BLaER1 treated with 17β-estradiol and CSF1 and Interleukin-3, amounts not matched to agents 10 nM and 100 nM (cell line): ENCODE data around the gene MAD1L1.
A peak's percentile ranks its signal among the peaks of the same experiment; 100 is the strongest.

ENCODE experiments used
- H3K27ac ChIP-seq, 11 experiments: shearing (Covaris generic); formaldehyde crosslinking; 2 replicates each; pipeline ENCODE4 v1.8.1; 2022
- H3K27me3 ChIP-seq, 11 experiments: shearing (Covaris generic); formaldehyde crosslinking; 2 replicates each; pipeline ENCODE4 v1.8.1; 2022
- H3K36me3 ChIP-seq, 11 experiments: shearing (Covaris generic); formaldehyde crosslinking; 2 replicates each; pipeline ENCODE4 v1.8.1; 2022
- H3K4me1 ChIP-seq, 10 experiments: shearing (Covaris generic); formaldehyde crosslinking; 2 replicates each; pipeline ENCODE4 v1.8.1; 2022
- H3K4me2 ChIP-seq, 11 experiments: shearing (Covaris generic); formaldehyde crosslinking; 2 replicates each; pipeline ENCODE4 v1.8.1; 2022
- H3K4me3 ChIP-seq, 10 experiments: shearing (Covaris generic); formaldehyde crosslinking; 2 replicates each; pipeline ENCODE4 v1.8.1; 2022
- H3K9ac ChIP-seq, 11 experiments: shearing (Covaris generic); formaldehyde crosslinking; 2 replicates each; pipeline ENCODE4 v1.8.1; 2022
- H3K9me3 ChIP-seq, 11 experiments: shearing (Covaris generic); formaldehyde crosslinking; replicated peaks in 1 of 11; 2 replicates each; pipeline ENCODE4 v1.8.1; 2022
- H4K20me1 ChIP-seq, 11 experiments: shearing (Covaris generic); formaldehyde crosslinking; 2 replicates each; pipeline ENCODE4 v1.8.1; 2022
- Cebpa-rat ChIP-seq, 11 experiments: shearing (Covaris generic); IDR thresholded peaks; 2 replicates each; pipeline ENCODE4 v1.8.1; 2022

MAD1L1 gene

GRCh38 chr7:1915956-1916600, 316.7 kb downstream of the MAD1L1 start:
- Histone ChIP-seq H4K20me1 (peaks cover 94 to 100% (median 98%) of the 10 kb centered on the region in 11 experiments), H3K9me3 (no peaks in the 10 kb centered on the region), H3K4me3 (no peak overlapping the region), H3K4me1 (peaks cover 66 to 86% (median 79%) of the 10 kb centered on the region in 10 experiments), H3K27me3 (peaks cover 0 to 8% (median 0%) of the 10 kb centered on the region in 11 experiments; a peak in 1 of 22 replicates), H3K36me3 (peaks cover 0 to 38% (median 6%) of the 10 kb centered on the region in 11 experiments; a peak in 8 of 22 replicates), H3K27ac (no peak overlapping the region), H3K4me2 (peak overlapping the region in 6 of 11 experiments; percentile 10 to 75 (median 48); a peak in 11 of 22 replicates), H3K9ac (no peak overlapping the region)
- TF ChIP-seq Cebpa-rat (IDR thresholded peaks at IDR 0.05), result no peak

DNA sequence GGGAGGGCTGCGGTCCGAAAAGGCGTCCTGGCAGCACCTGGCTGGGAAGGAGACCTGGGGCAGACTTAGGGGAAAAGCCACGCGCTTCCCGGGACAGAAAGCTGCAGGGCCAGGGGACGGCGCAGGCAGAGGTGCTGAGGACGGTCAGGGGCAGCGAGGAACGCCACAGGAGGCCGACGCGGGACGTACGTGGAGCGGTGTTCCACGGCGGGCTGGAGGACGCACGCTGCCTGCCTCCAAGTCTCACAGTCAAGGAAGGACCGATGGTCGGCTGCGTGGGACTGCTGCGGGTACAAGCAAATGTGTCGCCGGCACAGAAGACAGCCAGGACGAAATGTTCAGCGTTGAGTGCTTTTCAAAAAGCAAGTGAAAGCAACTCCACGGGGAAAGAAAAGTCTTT, 317.4 kb downstream of the MAD1L1 start:
- no peak overlapping the region for H3K27ac ChIP-seq
- H3K4me1 ChIP-seq, result peaks cover 58 to 80% (median 72%) of the 10 kb centered on the region in 10 experiments
- H3K9me3 ChIP-seq, result no peaks in the 10 kb centered on the region
- no peak for TF ChIP-seq Cebpa-rat (IDR thresholded peaks at IDR 0.05)
- no peak overlapping the region for H3K4me3 ChIP-seq
- peaks cover 0 to 38% (median 6%) of the 10 kb centered on the region in 11 experiments; a peak in 10 of 22 replicates for H3K36me3 ChIP-seq
- H3K4me2 ChIP-seq, result peak overlapping the region in 2 of 11 experiments; percentile 76 to 93; a peak in 6 of 22 replicates
- H4K20me1 ChIP-seq, result peaks cover 96 to 100% (median 99%) of the 10 kb centered on the region in 11 experiments
- H3K27me3 ChIP-seq, result 0 out of 22 replicates have a peak, but pooled peaks cover 0 to 8% (median 0%) of the 10 kb centered on the region in 11 experiments
- no peak overlapping the region for H3K9ac ChIP-seq

- peaks cover 0 to 38% (median 8%) of the 10 kb centered on the region in 11 experiments; a peak in 10 of 22 replicates for H3K36me3 ChIP-seq
- peaks cover 97 to 100% (median 100%) of the 10 kb centered on the region in 11 experiments for H4K20me1 ChIP-seq
- TF ChIP-seq Cebpa-rat (IDR thresholded peaks at IDR 0.05), result no peak
- peak overlapping the region in 4 of 11 experiments; percentile 10 to 56 (median 38); a peak in 2 of 22 replicates for H3K9ac ChIP-seq
- H3K27ac ChIP-seq, result no peak overlapping the region
- H3K27me3 ChIP-seq, result 0 out of 22 replicates have a peak, but pooled peaks cover 0 to 8% (median 0%) of the 10 kb centered on the region in 11 experiments
- peak overlapping the region; percentile 66 to 93 (median 86); a peak in 15 of 22 replicates for H3K4me2 ChIP-seq
- H3K4me3 ChIP-seq, result no peak overlapping the region
- H3K9me3 ChIP-seq, result no peaks in the 10 kb centered on the region
- H3K4me1 ChIP-seq, result peaks cover 53 to 74% (median 66%) of the 10 kb centered on the region in 10 experiments
Observed at GRCh38 chr7:1914743-1915142, 318.0 kb downstream of the MAD1L1 start.

GRCh38 chr7:1914321-1914720, 318.4 kb downstream of the MAD1L1 start:
- no peak overlapping the region for H3K27ac ChIP-seq
- 0 out of 22 replicates have a peak, but pooled peaks cover 0 to 8% (median 0%) of the 10 kb centered on the region in 11 experiments for H3K27me3 ChIP-seq
- H3K4me1 ChIP-seq, result peaks cover 48 to 70% (median 62%) of the 10 kb centered on the region in 10 experiments
- no peak overlapping the region; a peak in 2 of 20 replicates for H3K4me3 ChIP-seq
- peak overlapping the region; percentile 66 to 93 (median 86) for H3K4me2 ChIP-seq
- peak overlapping the region in 8 of 11 experiments; percentile 5 to 56 (median 32); a peak in 7 of 22 replicates for H3K9ac ChIP-seq
- no peaks in the 10 kb centered on the region for H3K9me3 ChIP-seq
- peaks cover 0 to 43% (median 11%) of the 10 kb centered on the region in 11 experiments; a peak in 10 of 22 replicates for H3K36me3 ChIP-seq
- TF ChIP-seq Cebpa-rat (IDR thresholded peaks at IDR 0.05), result no peak
- peaks cover 97 to 100% (median 100%) of the 10 kb centered on the region in 11 experiments for H4K20me1 ChIP-seq

DNA sequence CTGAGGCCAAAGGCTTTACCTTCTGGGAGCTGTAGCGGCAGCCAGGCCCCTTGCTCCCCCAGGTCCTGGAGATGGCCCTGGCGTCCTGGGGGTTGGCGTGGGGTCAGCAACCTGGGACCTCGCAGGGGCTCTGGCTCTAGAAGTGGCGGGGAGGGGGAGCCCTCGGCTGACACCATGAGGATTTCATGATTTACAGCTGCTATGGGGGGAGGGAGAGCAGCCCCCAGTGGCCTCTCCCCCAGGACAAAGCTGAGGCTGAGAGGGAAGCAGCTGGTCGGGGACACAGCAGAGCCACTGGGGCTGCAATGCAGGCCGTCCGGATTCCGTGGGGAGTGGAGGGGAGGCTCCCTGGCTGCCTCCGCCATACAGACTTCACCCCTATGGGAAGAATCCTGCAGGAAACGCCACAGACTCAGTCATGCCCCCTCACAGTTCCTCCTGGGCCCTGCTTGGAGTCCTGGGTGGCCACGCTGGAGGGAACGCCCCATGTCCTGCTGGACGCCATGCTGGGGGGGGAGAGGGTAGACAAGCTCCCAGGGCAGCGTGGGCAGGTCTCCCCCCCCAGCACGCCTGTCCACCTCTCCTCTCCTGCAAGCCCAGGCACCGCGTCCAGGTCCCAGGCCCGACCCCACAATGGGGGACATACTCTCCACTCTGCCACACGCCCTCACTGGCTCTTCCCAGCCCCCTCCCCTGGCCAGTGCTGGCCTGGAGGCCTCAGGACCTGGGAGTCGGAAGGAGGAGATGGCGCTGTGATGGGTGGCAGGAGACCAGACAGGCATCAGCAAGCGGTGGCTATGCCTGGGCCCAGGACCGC, 319.1 kb downstream of the MAD1L1 start:
- Histone ChIP-seq H3K27ac (no peak overlapping the region), H3K36me3 (peaks cover 0 to 47% (median 11%) of the 10 kb centered on the region in 11 experiments; a peak in 11 of 22 replicates), H3K4me2 (peak overlapping the region; percentile 66 to 93 (median 86)), H3K4me3 (no peak overlapping the region; a peak in 3 of 20 replicates), H3K4me1 (peaks cover 43 to 68% (median 55%) of the 10 kb centered on the region in 10 experiments), H3K9me3 (no peaks in the 10 kb centered on the region), H4K20me1 (peaks cover 98 to 100% (median 100%) of the 10 kb centered on the region in 11 experiments), H3K27me3 (0 out of 22 replicates have a peak, but pooled peaks cover 0 to 8% (median 0%) of the 10 kb centered on the region in 11 experiments), H3K9ac (peak overlapping the region in 9 of 11 experiments; percentile 0 to 56 (median 26); a peak in 11 of 22 replicates)
- no peak for TF ChIP-seq Cebpa-rat (IDR thresholded peaks at IDR 0.05)

DNA sequence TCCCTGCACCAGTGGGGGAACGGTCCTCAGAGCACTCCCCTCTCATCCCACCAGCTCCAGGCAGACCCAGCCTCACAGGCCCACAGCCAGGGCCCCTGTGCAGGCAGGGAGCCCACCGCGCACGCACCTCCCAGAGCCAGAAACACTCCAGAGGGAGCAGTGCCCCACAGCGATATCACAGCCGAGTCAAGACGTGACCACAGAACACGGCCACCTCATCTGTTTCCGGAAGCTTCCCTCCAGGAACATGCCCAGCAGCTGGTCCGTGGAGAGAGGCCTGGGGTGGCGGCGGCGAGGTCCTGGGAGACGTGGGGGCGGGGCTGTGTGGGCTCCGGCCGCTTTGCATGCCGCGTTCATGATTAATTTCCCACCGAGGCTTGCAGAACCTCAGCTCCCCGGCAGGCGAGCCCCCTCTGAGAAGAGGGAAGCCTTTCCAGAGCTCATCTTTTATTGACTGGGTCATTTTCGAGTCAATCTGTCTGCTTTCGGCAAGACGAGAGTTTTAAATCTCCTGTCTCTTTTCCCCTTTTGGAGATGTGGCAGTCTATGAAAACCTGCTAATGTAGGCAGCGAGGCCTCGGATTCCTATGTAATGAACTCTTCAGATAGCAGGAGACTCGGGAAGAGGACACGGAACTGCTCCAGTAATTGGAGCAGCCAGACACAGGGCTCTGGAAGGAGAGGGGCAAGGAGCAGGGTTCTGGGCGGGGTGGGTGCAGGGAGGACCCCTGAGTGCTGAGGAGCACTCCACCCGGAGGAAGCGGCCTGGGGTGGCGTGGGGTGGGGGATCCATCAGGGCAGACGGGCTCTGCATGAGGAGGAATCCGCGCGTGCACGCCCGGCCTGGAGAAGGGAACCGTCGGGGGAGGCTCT, 319.9 kb downstream of the MAD1L1 start:
- Histone ChIP-seq H3K4me3 (no peak overlapping the region; a peak in 1 of 20 replicates), H3K9ac (peak overlapping the region in 6 of 11 experiments; percentile 26 to 56 (median 39); a peak in 6 of 22 replicates), H3K27ac (no peak overlapping the region), H3K4me1 (peaks cover 38 to 62% (median 49%) of the 10 kb centered on the region in 10 experiments), H4K20me1 (peaks cover 99 to 100% (median 100%) of the 10 kb centered on the region in 11 experiments), H3K4me2 (peak overlapping the region; percentile 66 to 93 (median 86)), H3K36me3 (peaks cover 0 to 44% (median 15%) of the 10 kb centered on the region in 11 experiments; a peak in 13 of 22 replicates), H3K9me3 (no peaks in the 10 kb centered on the region), H3K27me3 (0 out of 22 replicates have a peak, but pooled peaks cover 0 to 8% (median 0%) of the 10 kb centered on the region in 11 experiments)
- no peak for TF ChIP-seq Cebpa-rat (IDR thresholded peaks at IDR 0.05)

DNA sequence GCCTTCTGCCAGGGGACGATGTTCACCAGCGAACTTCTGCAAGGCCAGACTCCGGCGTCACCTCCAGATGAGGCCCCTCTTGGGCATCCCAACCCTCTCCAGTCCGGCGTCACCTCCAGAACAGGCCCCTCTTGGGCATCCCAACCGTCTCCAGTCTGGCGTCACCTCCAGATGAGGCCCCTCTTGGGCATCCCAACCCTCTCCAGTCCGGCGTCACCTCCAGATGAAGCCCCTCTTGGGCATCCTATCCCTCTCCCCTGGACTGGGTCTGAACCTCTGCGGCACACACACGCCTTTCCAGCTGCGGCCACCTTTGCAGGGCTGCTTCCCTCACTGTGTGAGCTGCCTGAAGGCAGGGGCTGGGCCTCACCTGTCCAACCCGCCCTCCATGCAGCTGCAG, 321.2 kb downstream of the MAD1L1 start:
- no peak overlapping the region for H3K9ac ChIP-seq
- H3K9me3 ChIP-seq, result no peaks in the 10 kb centered on the region
- no peak for TF ChIP-seq Cebpa-rat (IDR thresholded peaks at IDR 0.05)
- no peak overlapping the region for H3K4me3 ChIP-seq
- H4K20me1 ChIP-seq, result peaks cover 96 to 100% (median 98%) of the 10 kb centered on the region in 11 experiments
- H3K4me2 ChIP-seq, result no peak overlapping the region
- H3K27me3 ChIP-seq, result 0 out of 22 replicates have a peak, but pooled peaks cover 0 to 8% (median 0%) of the 10 kb centered on the region in 11 experiments
- H3K36me3 ChIP-seq, result peaks cover 0 to 41% (median 20%) of the 10 kb centered on the region in 11 experiments; a peak in 13 of 22 replicates
- peaks cover 35 to 52% (median 40%) of the 10 kb centered on the region in 10 experiments for H3K4me1 ChIP-seq
- no peak overlapping the region for H3K27ac ChIP-seq
